SK-N-SH (cell line): ENCODE results near the gene SREK1IP1. TPM values are rescaled to one million over a fixed set of nuclear protein-coding genes. Genes with fewer than 3 reads are reported as not detected.

ENCODE experiments used
- CTCF ChIA-PET: fragments of 300-600, 350-600 bp; formaldehyde crosslinking; extraction: SDS; loops from one replicate; lab custom pipeline; 2021; lab: Yijun Ruan, JAX
- POLR2A ChIA-PET: fragments of 350-600 bp; sonication (Branson Sonifier 250); formaldehyde crosslinking; extraction: SDS; loops from one replicate; lab custom pipeline; 2020; ENCODE audit warnings: antibody characterized with exemption, inconsistent platforms; lab: Yijun Ruan, JAX
- DNase-seq: peaks from one replicate; pipeline ENCODE4 v3.0.0; 2012
- H2AFZ ChIP-seq: fragments of 200-600 bp; sonication (generic); 2 replicates; pipeline ENCODE4 v1.8.1; 2016; ENCODE audit warnings: antibody characterized with exemption, mild to moderate bottlenecking, low read depth
- H3F3A ChIP-seq: fragments of 200-600 bp; sonication (generic); replicated peaks from 2 replicates; pipeline ENCODE3; 2016; ENCODE audit warnings: antibody characterized with exemption, mild to moderate bottlenecking; ENCODE audit not compliant: insufficient read depth
- H3K27ac ChIP-seq, 2 experiments: fragments of 200-500 bp in 1 of 2; fragments of 200-600 bp in 1 of 2; sonication (Bioruptor generic) in 1 of 2; sonication (generic), shearing (Covaris generic) in 1 of 2; 2 replicates each; pipeline versions ENCODE4 v1.5.1 to v1.6.1; 2014 to 2016; ENCODE audit warnings: low read depth in 2 of 2, inconsistent platforms in 1 of 2, low read length in 1 of 2, mild to moderate bottlenecking in 1 of 2, mixed read lengths in 1 of 2
- H3K27me3 ChIP-seq: fragments of 200-600 bp; sonication (generic), shearing (Covaris generic); 2 replicates; pipeline ENCODE4 v1.6.1; 2016; ENCODE audit warnings: mixed run types; ENCODE audit not compliant: insufficient read depth
- H3K36me3 ChIP-seq, 2 experiments: fragments of 200-500 bp in 1 of 2; fragments of 200-600 bp in 1 of 2; sonication (Bioruptor generic) in 1 of 2; sonication (generic) in 1 of 2; replicated peaks in 1 of 2; 2 replicates each; pipeline versions ENCODE3 to v1.5.1; 2014 to 2016; ENCODE audit warnings: low read length in 1 of 2, mild to moderate bottlenecking in 1 of 2; ENCODE audit not compliant: insufficient read depth in 2 of 2, control insufficient read depth in 1 of 2
- H3K4me1 ChIP-seq, 2 experiments: fragments of 200-500 bp in 1 of 2; fragments of 200-600 bp in 1 of 2; sonication (Bioruptor generic) in 1 of 2; sonication (generic), shearing (Covaris generic) in 1 of 2; 2 replicates each; pipeline versions ENCODE4 v1.5.1 to v1.6.1; 2014 to 2016; ENCODE audit warnings: low read depth in 1 of 2, low read length in 1 of 2, mixed run types in 1 of 2; ENCODE audit not compliant: insufficient read depth in 2 of 2, control insufficient read depth in 1 of 2
- H3K4me2 ChIP-seq: fragments of 200-600 bp; sonication (generic), shearing (Covaris generic); 2 replicates; pipeline ENCODE4 v1.6.1; 2017; ENCODE audit warnings: mixed run types
- H3K4me3 ChIP-seq, 2 experiments: fragments of 200-500 bp in 1 of 2; fragments of 200-600 bp in 1 of 2; sonication (Bioruptor generic) in 1 of 2; sonication (generic), shearing (Covaris generic) in 1 of 2; 2 replicates each; pipeline versions ENCODE4 v1.5.1 to v1.8.1; 2014 to 2016; ENCODE audit warnings: low read depth in 2 of 2, inconsistent platforms in 1 of 2, low read length in 1 of 2, mild to moderate bottlenecking in 1 of 2, mixed read lengths in 1 of 2, moderate library complexity in 1 of 2
- H3K79me2 ChIP-seq: fragments of 200-600 bp; sonication (generic); 2 replicates; pipeline ENCODE4 v1.8.1; 2017; ENCODE audit warnings: mild to moderate bottlenecking; ENCODE audit not compliant: insufficient read depth
- H3K9ac ChIP-seq: fragments of 200-600 bp; sonication (generic); 2 replicates; pipeline ENCODE4 v1.6.1; 2017; ENCODE audit warnings: mixed run types
- H3K9me2 ChIP-seq: fragments of 200-600 bp; sonication (generic); 2 replicates; pipeline ENCODE4 v1.6.1; 2017; ENCODE audit warnings: mixed run types
- H3K9me3 ChIP-seq: fragments of 200-600 bp; sonication (generic); 2 replicates; pipeline ENCODE4 v1.6.1; 2017; ENCODE audit warnings: mixed run types, mild to moderate bottlenecking, moderate library complexity
- H4K20me1 ChIP-seq: fragments of 200-600 bp; sonication (generic); 2 replicates; pipeline ENCODE4 v1.6.1; 2017; ENCODE audit warnings: mild to moderate bottlenecking, mixed run types; ENCODE audit not compliant: insufficient read depth
- EZH2phosphoT487 ChIP-seq: fragments of 200-600 bp; sonication (generic); IDR thresholded peaks from 2 replicates; pipeline ENCODE4 v1.6.1; 2017; ENCODE audit warnings: low read depth, mixed run types, mild to moderate bottlenecking, antibody characterized with exemption, moderate library complexity, borderline replicate concordance
- FOSL2 ChIP-seq: IDR thresholded peaks from 2 replicates; pipeline ENCODE4 v1.4.0; 2012; ENCODE audit warnings: low read depth, mild to moderate bottlenecking, moderate library complexity, borderline replicate concordance
- FOXJ3 ChIP-seq: sonication (generic); formaldehyde crosslinking; IDR thresholded peaks from 2 replicates; pipeline ENCODE4 v1.5.1; 2020; ENCODE audit warnings: mild to moderate bottlenecking, missing genetic modification reagents
- GABPA ChIP-seq: IDR thresholded peaks from 2 replicates; pipeline ENCODE4 v1.4.0; 2012; ENCODE audit warnings: low read depth, mild to moderate bottlenecking
- JUND ChIP-seq: IDR thresholded peaks from 2 replicates; pipeline ENCODE4 v1.4.0; 2012
- MAX ChIP-seq: IDR thresholded peaks from 2 replicates; pipeline ENCODE4 v1.4.0; 2012; ENCODE audit warnings: low read depth
- MEF2A ChIP-seq: IDR thresholded peaks from 2 replicates; pipeline ENCODE4 v1.4.0; 2012; ENCODE audit warnings: low read depth, borderline replicate concordance
- NRF1 ChIP-seq: IDR thresholded peaks from 2 replicates; pipeline ENCODE4 v1.6.1; 2012; ENCODE audit warnings: low read depth, mild to moderate bottlenecking, low read length
- PBX3 ChIP-seq: IDR thresholded peaks from 2 replicates; pipeline ENCODE4; 2012
- POLR2AphosphoS5 ChIP-seq: IDR thresholded peaks from 2 replicates; pipeline ENCODE4 v1.6.1; 2012; ENCODE audit warnings: low read depth, low read length
- RAD21 ChIP-seq: IDR thresholded peaks from 2 replicates; pipeline ENCODE4 v1.6.1; 2012; ENCODE audit warnings: mild to moderate bottlenecking, low read length
- SIN3A ChIP-seq: IDR thresholded peaks from 2 replicates; pipeline ENCODE4 v1.6.1; 2012; ENCODE audit warnings: low read depth, mild to moderate bottlenecking, low read length, moderate library complexity, borderline replicate concordance
- TAF1 ChIP-seq: IDR thresholded peaks from 2 replicates; pipeline ENCODE4 v1.6.1; 2012; ENCODE audit warnings: low read depth, mild to moderate bottlenecking, low read length, moderate library complexity, borderline replicate concordance
- TCF12 ChIP-seq: IDR thresholded peaks from 2 replicates; pipeline ENCODE4 v1.4.0; 2012
- WGBS: methylation state at CpG from one replicate; pipeline ENCODE4 v1.1.6; 2017; ENCODE audit warnings: low lambda C conversion rate; 5-methylcytosine and 5-hydroxymethylcytosine counted together
- polyA plus RNA-seq, 3 experiments: library from polyadenylated mRNA; depleted of rRNA; stranded (reverse); fragments of >200 nt; gene quantifications; 2 replicates each; pipeline ENCODE4 v1.2.3, GENCODE V29; 2012
- TF ChIP-seq, protein P1 (sequence below): IDR thresholded peaks from 2 replicates; pipeline ENCODE4 v1.6.1; 2012; ENCODE audit warnings: mild to moderate bottlenecking, low read depth, low read length, moderate library complexity
- TF ChIP-seq, protein P2 (sequence below): fragments of 150-350 bp; IDR thresholded peaks from 2 replicates; pipeline ENCODE4 v1.6.1; 2017; ENCODE audit warnings: antibody characterized with exemption, low read length, low read depth, borderline replicate concordance

SREK1IP1 gene
- polyA plus RNA-seq, 1 of the 3 experiments (the other 2 are of a cell fraction) = 1.2 TPM

DNA sequence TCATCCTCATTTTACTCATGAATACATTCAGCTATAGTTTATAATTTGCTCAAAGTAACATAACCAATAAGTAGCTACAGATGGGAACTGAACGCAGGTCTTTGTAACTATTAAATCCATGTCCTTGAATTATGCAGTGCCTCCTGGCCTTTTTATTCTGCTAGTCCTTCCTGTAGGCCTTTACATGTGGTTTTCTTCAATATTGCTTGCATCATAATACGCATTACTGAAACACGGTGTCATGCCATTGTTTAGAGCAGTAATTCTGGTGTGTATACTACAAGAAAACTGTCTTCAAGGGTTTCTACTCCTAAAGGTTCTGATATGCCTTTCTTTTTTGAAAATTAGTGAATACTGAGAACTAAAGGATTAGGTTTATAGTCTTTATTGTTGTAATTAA, 21.0 kb upstream of the SREK1IP1 start:
- H3K27me3 ChIP-seq = no peaks in the 10 kb centered on the region
- no peak overlapping the region for H3K9ac ChIP-seq
- no peak overlapping the region for H2AFZ ChIP-seq
- POLR2A ChIA-PET = no interaction called here
- no peaks in the 10 kb centered on the region for H4K20me1 ChIP-seq
- H3K79me2 ChIP-seq = no peaks in the 10 kb centered on the region
- 93% methylated on average over 3 of the region's 3 CpGs for WGBS
- no peak for DNase-seq
- TF ChIP-seq TCF12 = no peak
- TF ChIP-seq NRF1 = no peak
- TF ChIP-seq JUND = no peak
- TF ChIP-seq FOSL2 = no peak
- TF ChIP-seq TAF1 = no peak
- no peak for TF ChIP-seq MAX
- TF ChIP-seq PBX3 = no peak
- no peak for TF ChIP-seq POLR2AphosphoS5
- TF ChIP-seq FOXJ3 (CRISPR knock-in tag) = no peak
- no peak for TF ChIP-seq MEF2A
- no peak for TF ChIP-seq GABPA
- TF ChIP-seq, protein P1, sequence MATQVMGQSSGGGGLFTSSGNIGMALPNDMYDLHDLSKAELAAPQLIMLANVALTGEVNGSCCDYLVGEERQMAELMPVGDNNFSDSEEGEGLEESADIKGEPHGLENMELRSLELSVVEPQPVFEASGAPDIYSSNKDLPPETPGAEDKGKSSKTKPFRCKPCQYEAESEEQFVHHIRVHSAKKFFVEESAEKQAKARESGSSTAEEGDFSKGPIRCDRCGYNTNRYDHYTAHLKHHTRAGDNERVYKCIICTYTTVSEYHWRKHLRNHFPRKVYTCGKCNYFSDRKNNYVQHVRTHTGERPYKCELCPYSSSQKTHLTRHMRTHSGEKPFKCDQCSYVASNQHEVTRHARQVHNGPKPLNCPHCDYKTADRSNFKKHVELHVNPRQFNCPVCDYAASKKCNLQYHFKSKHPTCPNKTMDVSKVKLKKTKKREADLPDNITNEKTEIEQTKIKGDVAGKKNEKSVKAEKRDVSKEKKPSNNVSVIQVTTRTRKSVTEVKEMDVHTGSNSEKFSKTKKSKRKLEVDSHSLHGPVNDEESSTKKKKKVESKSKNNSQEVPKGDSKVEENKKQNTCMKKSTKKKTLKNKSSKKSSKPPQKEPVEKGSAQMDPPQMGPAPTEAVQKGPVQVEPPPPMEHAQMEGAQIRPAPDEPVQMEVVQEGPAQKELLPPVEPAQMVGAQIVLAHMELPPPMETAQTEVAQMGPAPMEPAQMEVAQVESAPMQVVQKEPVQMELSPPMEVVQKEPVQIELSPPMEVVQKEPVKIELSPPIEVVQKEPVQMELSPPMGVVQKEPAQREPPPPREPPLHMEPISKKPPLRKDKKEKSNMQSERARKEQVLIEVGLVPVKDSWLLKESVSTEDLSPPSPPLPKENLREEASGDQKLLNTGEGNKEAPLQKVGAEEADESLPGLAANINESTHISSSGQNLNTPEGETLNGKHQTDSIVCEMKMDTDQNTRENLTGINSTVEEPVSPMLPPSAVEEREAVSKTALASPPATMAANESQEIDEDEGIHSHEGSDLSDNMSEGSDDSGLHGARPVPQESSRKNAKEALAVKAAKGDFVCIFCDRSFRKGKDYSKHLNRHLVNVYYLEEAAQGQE = no peak
- no peak for TF ChIP-seq RAD21
- TF ChIP-seq SIN3A = no peak
- TF ChIP-seq EZH2phosphoT487 = no peak
- TF ChIP-seq, protein P2, sequence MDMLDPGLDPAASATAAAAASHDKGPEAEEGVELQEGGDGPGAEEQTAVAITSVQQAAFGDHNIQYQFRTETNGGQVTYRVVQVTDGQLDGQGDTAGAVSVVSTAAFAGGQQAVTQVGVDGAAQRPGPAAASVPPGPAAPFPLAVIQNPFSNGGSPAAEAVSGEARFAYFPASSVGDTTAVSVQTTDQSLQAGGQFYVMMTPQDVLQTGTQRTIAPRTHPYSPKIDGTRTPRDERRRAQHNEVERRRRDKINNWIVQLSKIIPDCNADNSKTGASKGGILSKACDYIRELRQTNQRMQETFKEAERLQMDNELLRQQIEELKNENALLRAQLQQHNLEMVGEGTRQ = no peak
- TF ChIP-seq, all 33 proteins: peak for 0
- H3F3A ChIP-seq = peaks cover 14% of the 10 kb centered on the region
- H3K4me3 ChIP-seq = no peak overlapping the region
- no peaks in the 10 kb centered on the region for H3K9me2 ChIP-seq
- CTCF ChIA-PET = interaction anchor here (0.8 to 2.1 kb wide), 3 partner anchors 19 to 155 kb away, joined by 3 to 10 read pairs (median 5); no protein-coding TSS in a partner anchor
- H3K4me2 ChIP-seq = no peak overlapping the region
- peaks cover 17 to 18% of the 10 kb centered on the region in 2 experiments for H3K36me3 ChIP-seq
- no peaks in the 10 kb centered on the region for H3K9me3 ChIP-seq
- H3K4me1 ChIP-seq = peaks cover 0 to 7% of the 10 kb centered on the region in 2 experiments; a peak in 2 of 4 replicates
- no peak overlapping the region for H3K27ac ChIP-seq
